HL-60 (cell line): ENCODE results near the gene IFRD2.
"Not testable (repeated sequence)": the region's sequence is repeated elsewhere in the genome, so short reads cannot be mapped to it uniquely, and the experiment has no call there.

Source experiments
- POLR2AphosphoS5 ChIP-seq: IDR thresholded peaks from 2 replicates; pipeline ENCODE4 v1.6.1; 2012; ENCODE audit warnings: low read depth
- TF ChIP-seq, protein P1 (sequence below): IDR thresholded peaks from one replicate; pipeline ENCODE4 v1.5.1; 2011; ENCODE audit warnings: low read length, control low read depth, inconsistent platforms; ENCODE audit not compliant: insufficient read depth
- TF ChIP-seq, protein P2 (sequence below): IDR thresholded peaks from 2 replicates; pipeline ENCODE4 v1.6.1; 2012; ENCODE audit warnings: low read depth; ENCODE audit not compliant: insufficient replicate concordance

DNA sequence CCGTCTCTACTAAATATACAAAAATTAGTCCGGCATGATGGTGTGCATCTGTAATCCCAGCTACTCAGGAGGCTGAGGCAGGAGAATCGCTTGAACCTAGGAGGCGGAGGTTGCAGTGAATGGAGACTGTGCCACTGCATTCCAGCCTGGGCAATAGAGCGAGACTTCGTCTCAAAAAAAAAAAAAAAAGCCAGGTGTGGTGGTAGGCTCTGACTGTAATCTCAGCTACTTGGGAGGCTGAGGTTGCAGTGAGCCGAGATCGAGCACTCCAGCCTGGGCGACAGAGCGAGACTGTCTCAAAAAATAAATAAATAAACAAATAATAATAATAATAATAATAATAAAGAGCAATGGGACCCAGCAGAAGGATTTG, 19.7 kb downstream of the IFRD2 start:
- TF ChIP-seq, protein P1, sequence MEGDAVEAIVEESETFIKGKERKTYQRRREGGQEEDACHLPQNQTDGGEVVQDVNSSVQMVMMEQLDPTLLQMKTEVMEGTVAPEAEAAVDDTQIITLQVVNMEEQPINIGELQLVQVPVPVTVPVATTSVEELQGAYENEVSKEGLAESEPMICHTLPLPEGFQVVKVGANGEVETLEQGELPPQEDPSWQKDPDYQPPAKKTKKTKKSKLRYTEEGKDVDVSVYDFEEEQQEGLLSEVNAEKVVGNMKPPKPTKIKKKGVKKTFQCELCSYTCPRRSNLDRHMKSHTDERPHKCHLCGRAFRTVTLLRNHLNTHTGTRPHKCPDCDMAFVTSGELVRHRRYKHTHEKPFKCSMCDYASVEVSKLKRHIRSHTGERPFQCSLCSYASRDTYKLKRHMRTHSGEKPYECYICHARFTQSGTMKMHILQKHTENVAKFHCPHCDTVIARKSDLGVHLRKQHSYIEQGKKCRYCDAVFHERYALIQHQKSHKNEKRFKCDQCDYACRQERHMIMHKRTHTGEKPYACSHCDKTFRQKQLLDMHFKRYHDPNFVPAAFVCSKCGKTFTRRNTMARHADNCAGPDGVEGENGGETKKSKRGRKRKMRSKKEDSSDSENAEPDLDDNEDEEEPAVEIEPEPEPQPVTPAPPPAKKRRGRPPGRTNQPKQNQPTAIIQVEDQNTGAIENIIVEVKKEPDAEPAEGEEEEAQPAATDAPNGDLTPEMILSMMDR, result not testable (repeated sequence)
- TF ChIP-seq POLR2AphosphoS5, result not testable (repeated sequence)
- TF ChIP-seq, protein P2, sequence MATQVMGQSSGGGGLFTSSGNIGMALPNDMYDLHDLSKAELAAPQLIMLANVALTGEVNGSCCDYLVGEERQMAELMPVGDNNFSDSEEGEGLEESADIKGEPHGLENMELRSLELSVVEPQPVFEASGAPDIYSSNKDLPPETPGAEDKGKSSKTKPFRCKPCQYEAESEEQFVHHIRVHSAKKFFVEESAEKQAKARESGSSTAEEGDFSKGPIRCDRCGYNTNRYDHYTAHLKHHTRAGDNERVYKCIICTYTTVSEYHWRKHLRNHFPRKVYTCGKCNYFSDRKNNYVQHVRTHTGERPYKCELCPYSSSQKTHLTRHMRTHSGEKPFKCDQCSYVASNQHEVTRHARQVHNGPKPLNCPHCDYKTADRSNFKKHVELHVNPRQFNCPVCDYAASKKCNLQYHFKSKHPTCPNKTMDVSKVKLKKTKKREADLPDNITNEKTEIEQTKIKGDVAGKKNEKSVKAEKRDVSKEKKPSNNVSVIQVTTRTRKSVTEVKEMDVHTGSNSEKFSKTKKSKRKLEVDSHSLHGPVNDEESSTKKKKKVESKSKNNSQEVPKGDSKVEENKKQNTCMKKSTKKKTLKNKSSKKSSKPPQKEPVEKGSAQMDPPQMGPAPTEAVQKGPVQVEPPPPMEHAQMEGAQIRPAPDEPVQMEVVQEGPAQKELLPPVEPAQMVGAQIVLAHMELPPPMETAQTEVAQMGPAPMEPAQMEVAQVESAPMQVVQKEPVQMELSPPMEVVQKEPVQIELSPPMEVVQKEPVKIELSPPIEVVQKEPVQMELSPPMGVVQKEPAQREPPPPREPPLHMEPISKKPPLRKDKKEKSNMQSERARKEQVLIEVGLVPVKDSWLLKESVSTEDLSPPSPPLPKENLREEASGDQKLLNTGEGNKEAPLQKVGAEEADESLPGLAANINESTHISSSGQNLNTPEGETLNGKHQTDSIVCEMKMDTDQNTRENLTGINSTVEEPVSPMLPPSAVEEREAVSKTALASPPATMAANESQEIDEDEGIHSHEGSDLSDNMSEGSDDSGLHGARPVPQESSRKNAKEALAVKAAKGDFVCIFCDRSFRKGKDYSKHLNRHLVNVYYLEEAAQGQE, result not testable (repeated sequence)
